GOT3 (cell line): ENCODE data around the gene HELZ2.

ENCODE experiments used
- DNase-seq: peaks from one replicate; lab custom pipeline; 2025; ENCODE audit warnings: mixed read lengths; lab: John Stamatoyannopoulos, UW

Gene HELZ2

DNA sequence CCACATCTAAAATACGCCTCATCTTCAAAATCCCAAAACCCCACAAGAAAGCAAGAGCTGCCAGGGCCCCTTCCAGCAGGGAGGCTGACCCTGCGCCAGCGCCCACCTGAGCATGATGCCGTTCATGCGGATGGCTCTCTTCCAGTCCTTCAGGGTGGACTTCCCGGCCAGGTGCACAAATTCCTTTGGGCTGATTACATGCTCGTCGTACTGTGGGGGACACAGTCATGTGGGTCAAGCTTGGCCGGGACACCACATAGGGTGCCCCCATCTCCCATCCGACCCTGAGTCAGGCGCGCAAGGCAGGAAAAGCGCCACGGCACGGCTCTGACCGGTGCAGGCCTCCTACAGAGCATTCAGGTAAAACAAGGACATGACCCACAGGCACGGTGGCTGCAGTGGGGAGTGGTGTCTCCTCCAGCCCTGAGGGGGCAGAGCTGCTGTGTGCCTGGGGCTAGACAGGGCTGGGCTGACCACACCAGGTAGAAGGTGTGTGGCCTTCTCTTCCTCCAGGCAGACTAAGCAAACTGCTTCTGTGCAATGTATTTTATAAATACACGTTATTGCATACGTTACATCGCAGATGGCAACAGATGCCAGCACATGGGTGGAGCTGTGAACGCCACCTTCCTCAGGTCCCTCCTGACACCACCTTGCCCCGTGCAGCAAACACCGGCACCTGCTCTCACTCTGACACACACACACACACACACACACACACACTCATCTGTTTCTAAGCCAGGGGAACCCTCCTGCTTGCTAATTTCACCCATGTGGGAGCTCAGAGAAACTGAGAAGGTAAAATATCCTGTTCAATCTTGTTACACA, 23.8 kb upstream of the HELZ2 start:
- no peak for DNase-seq

DNA sequence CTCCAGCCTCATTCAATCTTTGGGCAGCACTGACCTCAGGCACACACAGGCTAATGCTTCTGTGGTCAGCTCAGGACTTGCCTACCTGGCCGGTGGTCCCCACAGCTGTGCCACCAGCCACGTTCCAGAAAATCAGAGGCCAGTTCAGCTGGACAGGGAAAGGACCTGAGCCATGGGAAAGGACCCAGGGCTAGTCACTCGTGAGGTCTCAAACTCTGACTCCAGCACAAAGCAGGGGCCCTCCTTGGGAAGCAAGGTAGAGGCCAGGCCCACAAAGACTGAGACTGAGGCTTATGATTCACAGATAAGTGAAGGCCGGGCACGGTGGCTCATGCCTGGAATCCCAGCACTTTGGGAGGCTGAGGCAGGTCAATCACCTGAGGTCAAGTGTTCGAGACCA, 22.4 kb upstream of the HELZ2 start:
- no peak for DNase-seq

DNA sequence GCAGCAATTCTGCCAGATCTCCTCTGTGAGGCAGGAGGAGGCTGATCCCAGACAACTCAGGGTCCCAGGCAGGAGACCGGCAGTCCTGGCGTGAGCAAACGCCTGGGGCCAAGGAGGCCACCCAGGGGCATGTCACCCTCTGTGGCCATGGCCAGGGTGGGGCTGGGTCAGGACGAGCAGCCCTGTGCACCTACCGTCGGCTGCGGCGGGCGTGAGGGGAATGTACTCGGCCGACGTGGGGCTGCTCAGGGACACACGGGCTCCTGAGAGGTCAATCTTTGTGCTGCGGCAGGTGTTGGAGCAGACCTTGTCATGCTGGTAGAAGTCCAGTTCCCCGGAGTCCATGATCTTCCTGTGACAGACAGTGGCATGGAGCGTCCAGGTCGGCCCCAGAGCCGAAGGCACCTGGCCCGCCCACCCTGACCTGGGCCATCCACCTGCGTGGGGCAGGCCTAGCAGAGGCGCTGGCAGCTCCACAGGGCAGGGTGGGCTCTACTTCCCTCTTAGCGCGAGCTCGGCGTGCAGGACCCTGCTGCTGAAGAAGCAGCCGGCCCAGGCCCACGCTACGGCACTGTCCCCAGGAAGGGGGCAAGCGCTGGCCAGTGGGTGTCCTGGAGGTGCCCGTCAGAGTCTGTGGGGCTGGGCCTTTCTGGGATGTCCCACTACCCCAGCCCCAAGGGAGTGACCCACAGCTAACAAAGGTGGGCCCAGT, 21.5 kb upstream of the HELZ2 start:
- no peak for DNase-seq

DNA sequence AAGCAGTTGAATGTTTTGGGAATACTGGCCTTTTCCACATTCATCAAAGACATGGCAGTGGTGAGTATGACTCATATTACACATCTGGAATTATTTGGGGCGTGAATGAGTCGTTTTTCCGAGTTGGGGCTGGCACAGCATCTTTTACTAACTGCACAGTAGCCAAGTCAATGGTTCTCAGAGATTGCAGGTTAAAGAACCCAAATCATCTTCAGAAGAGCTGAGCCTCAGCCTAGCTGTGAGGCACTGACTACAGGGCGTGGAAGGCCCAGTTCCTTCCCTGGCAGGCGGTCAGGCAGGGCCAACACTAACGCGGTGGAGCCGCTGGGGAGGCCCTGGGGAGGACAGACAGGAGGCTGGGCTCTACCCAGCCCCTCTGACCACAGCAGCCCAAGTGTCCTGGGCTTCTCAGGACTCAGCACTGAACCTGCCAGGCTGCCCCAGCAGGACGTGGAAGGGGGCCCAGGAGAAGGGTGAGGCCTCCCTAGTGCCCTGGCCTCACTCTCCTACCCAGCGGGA, 20.1 kb upstream of the HELZ2 start:
- no peak for DNase-seq

DNA sequence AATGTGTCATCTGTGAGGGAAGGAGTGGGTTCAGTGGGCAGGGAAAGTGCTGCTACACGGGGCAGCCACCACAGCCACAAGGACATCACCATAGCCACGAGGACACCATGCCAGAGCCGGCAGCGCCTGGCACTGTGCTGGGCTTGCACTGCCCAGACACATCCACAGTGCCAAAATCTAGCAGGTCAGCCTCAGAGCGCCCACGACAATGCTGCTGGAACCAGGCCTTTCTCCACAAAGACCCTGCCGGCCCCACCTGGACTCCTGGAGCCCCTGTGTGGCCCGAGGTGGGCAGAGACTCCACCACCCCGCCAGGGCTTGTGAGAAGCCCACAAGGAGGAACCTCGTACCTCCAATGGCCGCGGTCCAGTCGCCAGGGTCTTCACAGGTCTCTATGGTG, 18.6 kb upstream of the HELZ2 start:
- DNase-seq: no peak

DNA sequence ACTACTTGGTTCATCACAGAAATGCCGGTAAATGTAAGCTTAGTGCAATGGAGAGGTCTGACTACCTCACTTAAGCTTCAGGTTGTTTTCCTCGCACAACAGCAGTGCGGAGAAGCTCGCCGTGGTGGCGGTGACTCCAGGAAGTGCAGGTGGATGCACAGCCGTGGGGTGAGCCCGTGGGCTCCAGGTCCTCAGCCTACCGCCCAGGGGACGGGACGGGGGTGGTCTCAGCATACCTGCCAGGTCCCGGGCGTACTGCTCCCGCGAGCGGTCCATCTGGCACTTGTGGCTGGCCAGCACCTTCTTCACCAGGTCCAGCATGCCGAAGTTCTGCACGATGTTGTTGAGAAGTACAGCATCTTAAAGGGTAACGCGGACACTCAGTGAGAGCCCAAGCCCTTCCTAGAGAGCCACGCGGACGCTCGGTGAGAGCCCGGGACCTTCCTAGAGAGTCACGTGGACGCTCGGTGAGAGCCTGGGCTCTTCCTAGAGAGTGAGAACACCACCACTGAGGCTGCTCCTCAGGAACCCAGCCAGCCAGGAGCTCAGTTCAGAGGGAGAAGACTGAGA, 17.8 kb upstream of the HELZ2 start:
- no peak for DNase-seq

DNA sequence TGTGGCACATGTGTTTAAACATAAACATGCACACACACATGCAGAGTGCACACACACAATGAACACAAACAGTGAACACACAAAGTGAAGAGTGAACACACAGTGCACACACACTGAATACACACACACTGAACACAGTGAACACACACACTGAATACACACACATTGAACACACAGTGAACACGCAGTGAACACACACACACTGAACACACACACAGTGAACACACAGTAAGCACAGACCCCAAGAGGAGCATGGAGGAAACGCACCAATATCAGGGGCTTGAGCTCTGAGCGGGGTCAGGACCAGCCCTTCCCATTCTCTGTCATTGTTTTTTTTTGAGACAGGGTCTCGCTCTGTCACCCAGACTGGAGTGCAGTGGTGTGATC, 17.1 kb upstream of the HELZ2 start:
- no peak for DNase-seq

DNA sequence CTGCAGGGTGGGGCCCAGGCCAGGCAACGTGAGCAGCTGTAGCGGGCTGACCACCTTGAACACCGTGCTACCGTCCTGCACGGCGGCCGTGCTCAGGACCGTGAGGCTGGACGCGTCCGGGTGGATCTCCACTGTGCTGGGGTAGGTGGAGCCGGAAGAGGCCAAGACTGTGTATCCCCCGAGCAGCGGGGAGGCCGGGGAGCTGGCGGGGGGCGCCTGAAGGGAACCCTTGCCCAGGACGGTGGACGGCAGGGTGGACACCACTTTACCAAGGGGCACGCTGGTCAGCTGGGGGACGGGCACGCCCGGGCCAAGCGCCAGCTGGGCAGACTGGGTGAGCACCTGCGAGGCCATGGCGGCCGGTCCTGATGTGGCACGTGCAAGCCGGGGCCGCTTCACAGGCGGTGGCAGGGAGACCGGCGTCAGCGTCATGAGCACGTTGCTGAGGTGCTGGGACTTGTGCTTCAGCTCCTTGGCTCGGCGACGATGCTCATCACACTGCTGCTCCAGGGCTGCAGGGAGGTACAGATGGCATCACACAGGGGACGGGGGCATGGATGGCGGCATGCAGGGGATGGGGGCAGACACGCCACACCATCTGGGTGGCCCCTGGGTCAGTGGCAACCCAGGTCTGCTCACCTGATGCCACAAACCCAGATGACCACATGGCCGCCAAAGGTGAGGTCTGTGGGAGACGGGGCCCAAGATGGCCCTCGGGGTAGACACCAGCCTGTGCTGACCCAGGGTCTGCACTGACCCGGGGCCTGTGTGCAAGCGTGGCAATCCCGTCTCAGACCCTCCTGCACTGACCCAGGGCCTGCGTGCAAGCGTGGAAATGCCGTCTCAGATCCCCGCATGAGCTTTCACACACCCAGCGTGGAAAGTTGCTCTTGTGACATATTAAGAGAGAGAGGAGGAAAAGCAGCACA, 16.4 kb upstream of the HELZ2 start:
- no peak for DNase-seq

DNA sequence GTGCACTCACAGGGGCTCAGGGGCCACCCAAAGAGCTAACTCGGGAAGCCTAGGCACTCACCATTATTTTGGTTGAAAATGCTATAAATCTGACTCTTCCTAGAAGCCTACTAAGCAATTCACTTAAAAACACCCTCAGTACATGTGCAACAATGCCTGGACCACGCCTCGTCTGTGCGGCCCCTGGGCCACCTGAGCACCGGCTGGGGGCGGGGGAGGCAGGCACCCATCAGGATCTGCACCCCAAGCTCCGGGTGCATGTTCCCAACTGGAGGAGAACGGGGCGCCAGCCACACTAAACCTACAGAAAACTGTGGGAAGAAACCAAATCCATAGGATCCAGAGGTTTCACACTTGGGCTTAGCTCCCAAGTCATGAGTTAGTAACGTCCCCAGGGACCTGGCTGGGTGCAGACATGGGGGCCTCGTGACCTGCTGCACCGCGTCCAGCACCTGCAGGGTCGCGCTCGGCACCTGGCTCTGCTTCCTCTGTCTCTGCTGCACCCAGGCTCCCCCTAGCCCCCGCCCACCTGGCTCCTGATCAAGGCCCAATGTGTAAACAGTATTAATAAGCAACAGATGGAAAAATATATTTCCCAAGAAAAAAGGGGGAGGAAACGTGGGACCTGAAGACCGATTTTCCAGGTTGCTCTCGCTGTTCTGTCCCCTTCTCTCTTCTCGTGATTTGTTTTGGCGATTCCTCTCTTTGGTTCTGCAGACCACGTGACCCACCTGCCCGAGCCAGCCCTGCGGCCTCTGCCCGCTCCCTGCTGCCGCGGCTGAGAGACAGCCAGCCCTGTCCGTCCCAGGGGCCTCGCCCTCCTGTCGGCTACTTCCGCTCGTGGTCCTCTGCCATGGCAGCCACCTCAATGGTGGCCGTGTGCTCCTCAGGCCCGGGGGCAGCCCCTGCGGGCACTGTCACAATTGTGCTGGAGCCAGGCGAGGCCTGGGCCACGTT, 15.5 kb upstream of the HELZ2 start:
- DNase-seq: no peak

DNA sequence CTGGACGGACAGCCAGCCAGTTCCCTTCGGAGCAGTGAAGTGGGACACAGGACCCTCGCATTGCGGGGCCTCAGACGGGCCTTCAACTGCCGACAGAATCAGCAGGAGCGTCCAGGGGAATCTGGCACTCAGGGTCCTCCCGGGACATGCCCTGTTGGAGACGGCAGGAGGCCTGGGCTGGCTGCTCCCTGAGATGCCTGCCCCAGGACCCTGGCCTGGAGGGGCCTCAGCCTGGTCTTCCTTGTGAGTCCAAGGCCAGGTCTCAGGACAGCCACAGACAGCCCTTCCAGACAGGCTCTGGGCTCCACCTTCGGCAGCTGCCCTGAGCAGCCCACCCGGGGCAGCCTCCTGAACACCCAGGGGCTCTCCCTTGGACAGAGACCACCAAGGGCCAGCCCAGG, 14.6 kb upstream of the HELZ2 start:
- no peak for DNase-seq

DNA sequence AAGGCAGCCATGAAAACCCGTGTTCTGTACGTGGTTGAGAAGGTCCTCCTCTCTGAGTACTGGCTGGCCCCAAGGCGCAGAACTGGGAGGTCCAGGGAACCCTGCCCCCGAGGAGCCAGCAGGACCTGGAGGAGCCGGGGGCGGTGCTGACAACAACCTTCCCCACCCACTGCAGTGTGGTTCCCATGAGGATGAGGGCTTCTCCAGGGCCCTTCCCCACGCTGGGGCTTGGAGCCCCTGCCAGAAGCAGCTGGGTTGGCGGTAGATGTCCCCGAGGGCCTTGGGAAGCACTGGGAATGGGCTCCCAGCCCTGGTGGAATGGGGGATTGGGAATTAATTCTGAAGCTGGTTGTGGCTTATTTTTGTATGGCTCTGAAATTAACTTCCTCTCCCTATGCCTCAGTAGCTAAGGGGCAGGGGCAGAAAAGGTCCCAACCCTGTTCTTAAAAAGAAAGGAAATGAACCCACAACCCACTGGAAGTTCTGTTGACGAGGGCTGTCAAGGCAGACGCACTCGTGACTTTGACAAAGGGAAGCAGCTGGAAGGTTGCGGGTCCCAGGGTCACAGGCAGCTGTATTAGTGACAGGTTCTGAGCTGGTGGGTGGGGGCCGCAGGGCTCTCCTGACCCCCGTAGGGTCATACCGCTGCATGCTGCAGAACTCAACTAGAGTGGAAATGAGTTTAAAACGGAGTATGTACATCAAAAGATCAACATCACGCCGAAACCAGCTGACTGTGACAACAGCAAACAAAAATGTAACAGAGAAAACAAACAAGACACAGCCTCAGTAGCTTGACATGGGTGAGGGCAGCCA, 13.9 kb upstream of the HELZ2 start:
- no peak for DNase-seq

DNA sequence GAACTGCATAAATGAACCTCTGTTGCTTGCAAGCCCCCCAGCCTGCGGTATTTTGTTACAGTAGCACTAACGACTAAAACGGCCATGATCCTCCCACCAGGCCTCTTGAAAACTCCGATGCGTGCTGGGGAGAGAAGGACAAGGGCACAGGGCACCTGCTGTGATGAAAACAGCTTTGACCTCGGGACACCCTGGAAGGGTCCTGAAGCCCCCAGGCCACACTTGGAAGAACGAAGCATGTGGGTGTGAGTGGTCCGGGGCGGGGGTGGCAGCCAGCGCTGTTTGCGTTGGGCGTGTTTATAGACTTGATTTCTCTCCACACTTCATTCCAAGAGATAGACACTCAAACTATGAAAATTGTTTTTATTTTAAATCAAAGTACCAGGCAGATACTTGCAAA, 13.2 kb upstream of the HELZ2 start:
- DNase-seq: no peak

DNA sequence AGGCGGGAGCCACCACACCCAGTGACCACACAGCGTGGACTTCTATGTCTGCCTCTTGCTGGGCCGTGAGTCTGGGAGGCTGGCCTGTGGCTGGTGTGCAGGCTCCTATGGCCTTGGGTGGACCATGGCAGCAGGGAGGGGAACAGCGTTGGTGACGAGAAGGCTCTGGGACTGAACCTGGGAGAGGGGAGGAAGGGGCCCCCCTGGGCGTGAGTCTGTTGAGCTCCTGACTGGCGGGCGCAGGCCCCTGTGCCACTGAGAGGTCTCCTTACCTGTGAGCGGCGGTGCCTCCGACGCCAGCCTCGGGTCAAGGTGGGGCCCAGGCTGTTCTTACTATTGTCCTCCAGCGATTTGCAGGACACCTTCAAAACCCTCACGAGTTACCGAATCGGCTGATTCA, 12.8 kb upstream of the HELZ2 start:
- DNase-seq: no peak

DNA sequence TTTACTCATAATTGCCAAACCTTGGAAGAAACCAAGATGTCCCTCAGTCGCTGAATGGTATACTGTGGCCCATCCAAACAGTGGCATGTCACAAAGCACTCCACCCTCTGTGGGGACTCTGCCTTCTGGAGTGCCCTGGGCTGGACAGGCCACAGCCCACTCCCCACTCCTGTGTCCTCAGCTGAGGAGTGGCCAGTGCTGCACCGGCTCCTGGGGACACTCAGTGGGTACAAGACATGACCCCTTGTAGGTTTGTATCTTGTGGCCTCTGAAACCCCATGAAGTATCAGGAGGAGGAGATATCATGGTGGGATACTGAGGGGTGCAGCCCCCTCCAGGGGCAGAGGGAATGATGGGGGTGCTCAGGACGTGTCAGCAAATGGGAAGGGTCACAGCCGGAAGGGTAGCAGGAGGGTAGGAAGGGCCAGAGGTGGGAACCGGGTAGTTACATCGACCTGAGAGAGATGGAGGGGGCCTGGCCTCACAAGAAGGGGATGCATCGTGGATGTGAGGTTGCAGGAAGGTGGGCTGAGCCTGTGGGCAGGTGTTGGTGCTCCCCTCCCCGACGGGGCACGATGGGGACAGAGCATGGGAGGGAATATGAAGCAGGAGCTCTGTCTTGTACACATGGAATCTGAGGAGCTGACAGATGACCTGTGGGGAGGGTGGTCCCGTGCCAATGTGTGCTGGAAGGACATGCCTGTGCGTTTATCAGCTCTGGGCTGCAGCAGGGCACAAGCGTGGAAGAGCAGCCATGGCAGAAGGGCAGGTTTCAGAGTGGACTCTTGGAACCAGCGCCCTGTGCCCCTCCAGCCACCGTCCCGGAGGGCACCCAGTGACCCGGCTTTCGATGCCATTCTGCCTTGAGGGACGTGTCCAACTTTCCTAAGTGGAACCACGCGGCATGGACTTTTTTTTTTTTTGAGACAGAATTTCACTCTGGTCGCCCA, 11.9 kb upstream of the HELZ2 start:
- DNase-seq: no peak

DNA sequence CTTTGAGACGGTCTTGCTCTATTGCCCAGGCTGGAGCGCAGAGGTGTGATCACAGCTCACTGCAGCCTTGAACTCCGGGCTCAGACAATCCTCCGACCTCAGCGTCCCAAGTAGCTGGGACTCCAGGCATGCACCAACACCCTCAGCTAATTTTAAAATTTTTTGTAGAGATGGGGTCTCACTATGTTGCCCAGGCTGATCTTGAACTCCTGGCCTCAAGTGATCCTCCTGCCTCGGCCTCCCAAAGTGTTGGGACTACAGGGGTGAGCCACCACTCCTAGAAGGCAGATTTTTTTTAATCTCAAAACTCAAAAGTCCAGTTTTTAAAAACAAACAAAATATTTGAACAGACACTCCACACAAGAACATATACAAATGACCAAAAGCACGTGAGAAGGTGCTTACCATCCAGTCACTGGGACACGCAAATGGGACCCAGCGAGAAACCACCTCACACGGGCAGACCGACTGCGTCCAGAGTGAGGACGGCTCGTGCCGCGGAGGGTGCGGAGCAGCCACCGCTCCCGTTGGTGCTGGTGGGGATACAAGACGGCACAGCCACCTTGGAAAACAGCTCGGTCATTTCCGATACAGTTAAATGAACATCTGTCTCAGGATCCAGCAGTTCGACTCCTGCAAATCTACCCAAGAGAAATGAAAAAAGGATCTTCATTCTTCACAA, 8.5 kb upstream of the HELZ2 start:
- no peak for DNase-seq

DNA sequence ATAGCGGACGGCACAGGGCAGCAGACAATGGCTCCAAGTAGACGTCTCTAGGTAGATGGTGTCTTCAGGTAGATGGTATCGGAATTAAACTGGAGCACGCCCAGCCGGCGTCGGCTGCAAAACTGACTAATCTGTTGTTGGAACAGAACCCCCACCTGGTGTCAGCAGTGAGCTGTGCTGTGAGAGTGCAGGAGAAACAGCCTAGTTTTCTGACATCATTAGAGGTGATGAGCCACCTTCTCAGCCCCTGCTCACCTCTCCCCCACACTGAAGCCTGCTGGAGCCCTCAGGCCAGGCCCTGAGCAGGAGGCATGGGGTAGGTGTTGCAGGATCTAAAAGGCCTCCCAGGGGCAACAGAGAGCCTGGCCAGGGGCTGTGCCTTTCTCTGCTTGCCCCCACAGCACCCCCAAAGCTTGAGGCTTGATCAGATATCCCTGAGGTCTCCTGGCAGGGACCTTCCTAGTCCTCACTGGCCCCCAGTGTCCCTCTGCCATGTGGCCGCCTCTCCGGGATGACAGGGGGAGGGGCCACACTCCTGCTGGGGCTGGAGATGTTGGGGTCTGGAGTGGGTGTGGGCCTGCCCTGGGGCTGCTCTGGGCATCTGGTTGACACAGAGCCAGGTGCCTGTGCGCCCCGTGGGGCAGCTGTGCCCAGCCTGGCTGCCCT, 6.9 kb upstream of the HELZ2 start:
- DNase-seq: no peak

DNA sequence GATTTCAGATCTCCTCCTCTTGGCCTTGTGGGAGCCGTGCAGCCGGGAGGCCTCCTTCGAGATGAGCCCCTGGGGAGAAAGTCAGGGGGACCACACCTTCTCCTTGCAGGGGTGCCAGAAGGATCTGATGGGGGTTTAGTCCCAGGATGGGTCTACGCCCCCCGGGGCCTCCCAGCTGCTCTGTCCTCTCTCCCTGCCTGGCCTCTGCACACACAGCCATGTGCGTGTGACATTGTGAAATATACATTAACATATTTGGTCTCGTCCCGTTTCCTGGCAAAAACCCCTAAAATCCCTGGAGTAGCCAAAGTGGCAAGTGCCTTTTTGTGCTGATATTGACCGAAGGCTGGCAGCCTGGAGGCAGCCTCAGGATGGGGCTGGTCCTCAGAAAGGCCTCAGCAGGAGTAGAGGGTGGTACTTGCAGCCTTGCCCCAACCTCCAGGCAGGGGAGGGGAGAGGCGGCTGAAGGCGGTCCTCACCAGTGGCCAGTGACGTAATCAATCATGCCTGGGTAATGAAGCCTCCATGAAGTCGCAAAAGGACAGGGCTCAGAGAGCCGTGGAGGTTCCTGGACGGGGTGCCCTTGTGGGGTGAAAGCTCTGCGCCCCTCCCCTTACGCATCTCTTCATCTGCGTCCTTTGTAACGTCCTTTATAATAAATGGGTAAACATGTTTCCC, 5.1 kb upstream of the HELZ2 start:
- DNase-seq: no peak
